GM18858 (cell line): ENCODE results near the gene GIGYF2.
"Not testable (repeated sequence)": the region's sequence is repeated elsewhere in the genome, so short reads cannot be mapped to it uniquely, and the experiment has no call there.

Experiments used
- ATAC-seq: cut with Tn5 transposase; IDR thresholded peaks from one replicate; pipeline ENCODE4 v1.9.1; 2021; ENCODE audit not compliant: unreplicated experiment

Gene GIGYF2

GRCh38 chr2:232891621-232892071 lies 194.5 kb downstream of the GIGYF2 start:
- ATAC-seq = no peak

GRCh38 chr2:232892221-232892620 lies 195.1 kb downstream of the GIGYF2 start:
- ATAC-seq = no peak

GRCh38 chr2:232892843-232893242 lies 195.7 kb downstream of the GIGYF2 start:
- ATAC-seq = no peak

DNA sequence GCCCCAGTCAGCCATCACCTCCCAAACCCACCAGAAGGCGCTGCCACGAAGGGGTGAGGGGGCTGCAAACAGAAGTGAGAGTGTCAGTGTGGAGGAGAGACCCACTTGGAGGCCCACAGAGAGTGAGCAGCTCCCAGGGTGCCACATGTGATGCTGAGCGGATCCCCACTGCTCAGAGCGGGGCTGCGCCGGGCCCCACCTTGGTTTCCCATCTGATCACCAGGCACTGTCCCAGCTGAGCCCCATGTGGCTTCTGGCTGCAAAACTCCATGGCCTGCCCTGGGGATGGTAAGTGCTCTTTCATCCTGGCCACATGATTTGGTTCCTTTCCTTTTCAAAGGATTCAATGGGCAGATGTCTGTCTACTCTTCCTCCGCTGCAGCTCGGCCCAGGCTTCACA lies 196.7 kb downstream of the GIGYF2 start:
- ATAC-seq = no peak

DNA sequence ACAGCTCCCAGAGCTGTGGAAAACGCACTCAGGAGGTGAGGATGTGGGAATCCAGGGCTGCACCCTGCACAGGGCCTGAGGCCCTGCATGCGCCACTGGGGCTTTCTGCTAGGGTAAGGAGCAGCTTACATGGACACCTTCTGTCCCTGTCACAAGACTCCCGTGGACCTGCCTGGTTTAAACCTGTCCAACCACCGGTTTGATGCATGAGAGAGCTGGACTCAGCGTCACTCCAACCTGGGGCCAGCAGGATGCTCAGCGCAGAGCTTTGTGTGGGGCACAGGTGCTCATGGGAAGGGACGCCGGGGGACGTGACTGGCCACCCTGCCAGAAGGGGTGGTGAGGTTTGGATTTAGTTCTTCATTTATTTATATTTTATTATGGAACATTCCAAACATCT lies 197.1 kb downstream of the GIGYF2 start:
- ATAC-seq = no peak

DNA sequence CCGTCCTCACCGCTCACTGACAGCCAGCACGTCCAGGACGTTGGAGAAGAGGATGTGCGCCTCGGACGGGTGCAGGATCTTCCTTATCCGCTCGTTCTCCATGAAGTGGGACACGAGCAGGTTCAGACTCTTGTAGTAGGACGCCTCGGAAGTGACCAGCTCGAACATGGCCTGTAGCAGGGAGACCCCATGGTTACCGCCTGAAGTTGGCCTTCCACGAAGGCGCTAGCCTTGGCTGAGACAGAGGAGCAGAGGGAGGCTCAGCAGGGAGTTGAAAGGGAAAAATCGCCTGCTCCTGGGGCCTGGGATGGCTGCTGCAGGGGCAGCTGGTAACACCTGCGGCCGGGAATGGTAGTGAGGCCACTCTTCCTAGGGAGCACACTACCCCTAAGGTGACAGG lies 197.6 kb downstream of the GIGYF2 start:
- ATAC-seq = no peak

- no peak for ATAC-seq
Observed at GRCh38 chr2:232896111-232896510, 199.0 kb downstream of the GIGYF2 start.

DNA sequence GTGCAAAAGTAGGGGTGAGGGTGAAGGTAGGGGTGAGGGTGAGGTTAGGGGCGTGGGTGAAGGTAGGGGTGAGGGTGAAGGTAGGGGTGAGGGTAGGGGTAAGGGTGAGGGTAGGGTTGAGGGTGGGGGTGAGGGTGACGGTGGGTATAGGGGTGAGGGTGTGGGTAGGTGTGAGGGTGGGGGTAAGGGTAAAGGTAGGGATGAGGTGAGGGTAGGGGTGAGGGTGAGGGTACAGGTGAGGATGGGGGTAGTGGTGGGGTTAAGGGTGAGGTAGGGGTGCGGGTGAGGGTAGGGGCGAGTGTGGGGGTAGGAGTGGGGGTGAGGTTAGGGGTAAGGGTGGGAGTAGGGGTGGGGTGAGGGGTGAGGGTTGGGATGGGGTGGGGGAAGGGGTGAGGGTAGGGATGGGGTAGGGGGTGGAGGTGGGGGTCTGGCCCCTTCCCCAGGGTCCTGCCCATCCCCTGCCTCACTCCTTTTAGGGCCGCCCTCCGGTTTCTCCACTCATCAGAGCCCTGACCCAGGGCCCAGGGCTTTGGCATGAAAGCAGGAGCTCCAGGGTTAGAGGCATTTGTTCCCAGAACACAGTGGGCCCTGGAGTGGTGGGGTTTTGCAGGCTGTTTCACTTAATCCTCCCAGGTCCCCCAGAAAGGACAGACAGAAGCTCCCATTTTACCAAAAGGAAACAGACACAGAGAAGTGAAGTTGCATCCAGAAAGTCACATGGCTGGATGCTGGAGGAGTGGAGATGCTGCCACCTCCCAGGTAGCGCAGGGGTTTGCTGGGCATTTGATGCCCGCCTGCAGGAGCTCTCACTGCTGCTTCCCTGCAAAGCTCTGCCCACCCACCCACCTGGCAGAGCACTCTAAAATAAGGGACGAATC lies 199.8 kb downstream of the GIGYF2 start:
- no peak for ATAC-seq

DNA sequence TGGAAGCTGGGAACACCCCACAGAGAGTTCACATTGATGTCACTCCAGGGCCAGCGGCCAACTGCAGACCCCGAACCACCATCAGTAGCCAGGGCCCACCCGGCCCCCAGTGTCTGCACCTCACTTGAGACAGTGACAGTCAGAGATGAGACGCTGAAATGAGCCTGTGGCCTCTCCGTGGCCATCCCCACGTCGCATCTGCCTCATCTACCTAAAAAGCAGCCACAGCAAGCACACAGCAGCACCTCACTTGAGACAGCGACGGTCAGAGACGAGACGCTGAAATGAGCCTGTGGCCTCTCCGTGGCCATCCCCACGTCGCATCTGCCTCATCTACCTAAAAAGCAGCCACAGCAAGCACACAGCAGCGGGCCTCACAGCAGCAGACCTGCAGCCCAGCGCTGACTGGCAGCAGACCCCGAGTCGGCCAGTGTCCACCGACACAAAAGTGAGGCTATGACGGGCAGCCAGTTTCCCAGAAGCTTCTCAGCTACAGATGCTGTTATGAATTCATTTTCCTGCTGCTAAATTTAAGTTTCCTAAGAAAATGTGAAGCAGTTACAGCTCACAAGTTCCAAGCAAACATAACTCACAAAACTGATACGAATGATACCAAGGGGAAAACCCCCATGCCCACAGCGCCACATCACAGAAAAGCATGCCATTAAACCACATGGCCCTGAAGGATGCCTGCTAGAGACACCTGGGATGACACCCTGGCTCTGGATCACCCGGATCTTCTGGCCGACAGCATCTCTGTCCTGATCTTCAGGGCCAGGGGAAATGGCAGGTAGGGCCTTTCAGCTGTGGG lies 200.7 kb downstream of the GIGYF2 start:
- no peak for ATAC-seq

DNA sequence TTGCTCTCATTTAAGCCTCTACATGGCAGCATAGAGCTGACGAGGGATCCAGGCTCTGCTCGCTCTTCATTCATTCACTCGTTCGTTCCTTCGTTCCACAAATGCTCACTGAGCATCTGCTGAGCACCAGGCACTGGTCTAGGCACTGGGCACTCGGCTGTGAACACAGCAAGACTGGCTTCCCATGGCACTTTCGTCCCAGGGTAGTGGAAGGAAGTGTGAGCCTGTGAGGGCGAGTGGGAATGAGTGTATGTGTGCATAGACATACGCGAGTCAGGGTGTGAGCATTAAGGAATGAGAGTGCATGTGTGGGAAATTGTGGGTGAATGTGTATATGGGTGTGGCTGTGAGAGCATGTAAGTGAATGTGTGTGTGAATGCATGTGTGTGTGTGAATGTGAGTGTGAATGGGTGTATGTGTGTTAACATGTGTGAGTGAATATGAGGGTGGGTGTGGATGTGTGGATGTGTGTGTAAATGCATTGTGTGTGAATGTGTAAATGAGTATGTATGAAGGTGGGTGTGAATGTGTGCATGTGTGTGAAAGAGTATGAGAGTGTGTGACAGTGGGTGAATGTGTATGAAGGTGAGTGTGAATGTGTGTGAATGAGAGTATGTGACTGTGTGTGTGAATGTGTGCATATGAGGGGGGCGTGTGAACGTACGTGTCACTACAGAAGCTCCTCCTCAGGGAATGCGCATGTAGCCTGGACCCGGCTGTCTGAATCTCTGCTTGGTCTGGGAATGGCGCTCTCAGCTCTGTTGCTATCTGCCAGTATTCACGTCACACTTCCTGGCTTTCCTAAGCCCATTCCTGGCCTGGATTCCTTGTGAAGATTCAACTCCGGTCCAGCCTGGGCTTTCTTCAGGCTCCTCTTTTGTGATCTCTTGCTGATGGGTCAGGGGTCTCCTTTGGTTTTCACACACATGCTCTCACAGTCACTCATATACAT lies 201.7 kb downstream of the GIGYF2 start:
- no peak for ATAC-seq

GRCh38 chr2:232900811-232901735 lies 203.9 kb downstream of the GIGYF2 start:
- ATAC-seq = no peak

- ATAC-seq = no peak
Observed at GRCh38 chr2:232901736-232902578, 204.8 kb downstream of the GIGYF2 start.

DNA sequence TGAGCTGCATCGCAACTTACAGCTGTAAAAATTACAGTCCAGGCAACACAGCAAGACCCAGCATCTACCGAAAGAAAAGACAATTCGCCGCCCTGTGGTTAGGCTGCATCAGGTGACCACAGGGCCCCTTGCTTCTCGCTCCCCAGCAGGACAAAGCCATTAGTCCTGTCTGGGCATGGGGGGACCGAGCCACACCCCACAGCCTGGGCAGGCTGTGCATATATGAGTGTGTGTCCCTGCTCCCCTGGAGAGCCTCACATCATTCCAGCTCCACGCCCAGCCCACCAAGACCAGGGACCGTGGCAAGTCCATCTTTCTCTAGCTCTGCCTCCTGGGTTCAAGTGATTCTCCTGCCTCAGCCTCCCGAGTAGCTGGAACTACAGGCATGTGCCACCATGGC lies 206.9 kb downstream of the GIGYF2 start:
- no peak for ATAC-seq

- ATAC-seq = not testable (repeated sequence)
Observed at GRCh38 chr2:232906867-232907717, 210.0 kb downstream of the GIGYF2 start.

DNA sequence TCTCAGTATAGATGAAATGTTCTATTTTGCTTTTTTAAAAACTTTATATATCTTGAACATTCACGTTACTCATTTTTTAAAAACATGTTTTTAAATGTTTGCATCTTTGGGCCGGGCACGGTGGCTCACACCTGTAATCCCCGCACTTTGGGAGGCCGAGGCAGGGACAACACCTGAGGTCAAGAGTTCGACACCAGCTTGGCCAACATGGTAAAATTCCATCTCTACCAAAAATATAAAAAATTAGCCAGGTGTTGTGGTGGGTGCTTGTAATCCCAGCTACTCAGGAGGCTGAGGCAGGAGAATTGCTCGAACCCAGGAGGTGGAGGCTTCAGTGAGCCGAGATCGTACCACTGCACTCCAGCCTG lies 210.6 kb downstream of the GIGYF2 start:
- not testable (repeated sequence) for ATAC-seq

DNA sequence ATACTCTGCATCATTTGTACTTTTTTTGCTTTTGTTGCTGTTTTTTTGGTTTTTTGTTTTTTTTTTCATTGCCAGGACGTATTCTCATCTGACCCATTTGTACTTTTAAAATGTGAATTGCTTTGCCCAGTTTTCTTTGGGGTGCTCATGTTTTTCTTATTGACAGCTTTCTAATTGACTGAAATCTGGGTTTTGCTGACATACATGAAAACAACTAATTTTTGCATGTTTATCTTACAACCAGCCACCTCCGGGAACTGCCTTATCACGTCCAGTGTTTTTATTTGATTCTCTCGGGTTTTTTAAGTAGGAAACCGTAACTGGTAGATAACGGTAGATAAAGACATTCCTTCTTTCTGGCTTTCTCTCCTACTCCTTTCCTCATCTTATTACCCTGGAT lies 211.6 kb downstream of the GIGYF2 start:
- ATAC-seq = no peak
